ENCODE measurements around the gene HOXC6. TPM values are rescaled to one million over a fixed set of nuclear protein-coding genes. Genes with fewer than 3 reads are reported as not detected.
A peak's percentile ranks its signal among the peaks of the same experiment; 100 is the strongest.
"Not testable (repeated sequence)": the region's sequence is repeated elsewhere in the genome, so short reads cannot be mapped to it uniquely, and the experiment has no call there.

HOXC6 gene
- total RNA-seq, 1 donor from 2014 or later = not detected

DNA sequence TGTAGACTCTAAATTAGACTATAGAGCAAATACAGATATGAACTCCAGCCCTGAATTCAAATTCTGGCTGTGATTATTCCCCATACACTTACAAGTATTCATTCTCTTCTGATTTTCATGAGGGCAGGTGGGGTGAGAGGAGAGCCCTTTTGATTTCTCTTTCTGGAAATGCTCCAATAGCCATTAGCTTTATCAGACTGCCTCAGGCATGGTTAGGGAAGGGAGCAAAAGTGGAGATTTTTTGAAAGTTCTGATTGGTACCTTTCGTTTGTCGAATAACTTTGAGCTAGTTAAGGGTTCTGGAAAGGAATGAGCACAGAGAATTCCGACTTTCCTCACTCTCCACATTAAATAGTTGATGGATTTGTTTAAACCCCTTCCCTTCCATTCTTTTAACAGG, 12.4 kb downstream of the HOXC6 start:
- no peaks in the 10 kb centered on the region for H3K79me2 ChIP-seq (ENCODE audit: low read depth)
- TF ChIP-seq EZH2 (IDR thresholded peaks at IDR 0.05) = no peak
- TF ChIP-seq CTCF (IDR thresholded peaks at IDR 0.05) = no peak
- no peak for TF ChIP-seq EZH2phosphoT487 (IDR thresholded peaks at IDR 0.05)
- no peaks in the 10 kb centered on the region for H3F3A ChIP-seq (ENCODE audit: low read depth)
- no peak overlapping the region for H3K9ac ChIP-seq
- H3K27ac ChIP-seq = no peak overlapping the region
- no peaks in the 10 kb centered on the region for H3K36me3 ChIP-seq
- no peaks in the 10 kb centered on the region for H3K4me1 ChIP-seq
- Mint-ChIP-seq H3K4me3 (no peak overlapping the region), H3K36me3 (no peaks in the 10 kb centered on the region), H3K27me3 (ENCODE audit: insufficient read depth, low read depth) (peaks cover 92% of the 10 kb centered on the region), H3K4me1 (no peaks in the 10 kb centered on the region), H3K27ac (no peak overlapping the region), H3K9me3 (peaks cover 8% of the 10 kb centered on the region)
- no peaks in the 10 kb centered on the region for H3K9me3 ChIP-seq (ENCODE audit: low read depth)
- no peak overlapping the region for H2AFZ ChIP-seq (replicated peaks)
- H3K4me2 ChIP-seq = no peak overlapping the region
- H4K20me1 ChIP-seq (ENCODE audit: low read depth) = peaks cover 27% of the 10 kb centered on the region
- H3K27me3 ChIP-seq = peaks cover 100% of the 10 kb centered on the region
- no peak for DNase-seq (ENCODE audit: low spot score)
- H3K4me3 ChIP-seq = no peak overlapping the region

DNA sequence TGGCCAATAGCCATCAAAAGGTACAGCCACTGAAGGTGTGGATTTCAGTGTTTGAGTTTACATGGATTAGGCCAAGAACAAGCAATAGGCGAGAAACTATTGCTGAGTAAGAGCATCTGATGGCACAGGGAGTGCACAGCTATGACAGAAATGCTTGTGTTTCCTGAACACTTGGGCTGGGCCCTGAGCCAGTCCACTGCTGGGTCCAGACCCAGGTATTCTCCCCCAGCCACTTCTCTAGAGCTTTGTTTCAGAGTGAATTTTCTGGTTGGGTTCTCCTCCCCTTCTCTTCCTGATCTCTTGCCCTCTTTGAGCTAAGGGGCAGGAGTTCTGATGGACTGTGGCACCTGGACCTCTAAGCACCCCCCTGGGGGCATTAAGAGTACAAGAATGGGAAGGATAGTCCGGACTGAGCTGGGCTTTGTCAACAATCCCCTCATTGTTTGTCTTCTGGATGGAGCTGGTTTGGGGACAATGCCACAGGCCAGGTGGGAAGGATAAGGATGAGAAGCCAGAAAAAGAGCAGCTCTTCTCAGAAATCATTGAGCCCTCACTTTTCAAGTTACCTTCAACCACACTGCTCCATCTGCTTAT, 13.0 kb downstream of the HOXC6 start:
- peaks cover 100% of the 10 kb centered on the region for H3K27me3 ChIP-seq
- H3K9me3 Mint-ChIP-seq = peaks cover 5% of the 10 kb centered on the region
- no peak overlapping the region for H3K4me3 Mint-ChIP-seq
- H3K4me1 Mint-ChIP-seq = no peaks in the 10 kb centered on the region
- peaks cover 29% of the 10 kb centered on the region for H4K20me1 ChIP-seq (ENCODE audit: low read depth)
- no peak for TF ChIP-seq EZH2phosphoT487 (IDR thresholded peaks at IDR 0.05)
- no peak for TF ChIP-seq CTCF (IDR thresholded peaks at IDR 0.05)
- TF ChIP-seq EZH2 (IDR thresholded peaks at IDR 0.05) = no peak
- no peaks in the 10 kb centered on the region for H3K4me1 ChIP-seq
- no peak overlapping the region for H3K4me3 ChIP-seq
- H3K36me3 ChIP-seq = no peaks in the 10 kb centered on the region
- peak; percentile 62 for DNase-seq (ENCODE audit: low spot score)
- no peaks in the 10 kb centered on the region for H3K9me3 ChIP-seq (ENCODE audit: low read depth)
- H3K9ac ChIP-seq = no peak overlapping the region
- no peaks in the 10 kb centered on the region for H3K36me3 Mint-ChIP-seq
- no peak overlapping the region for H3K27ac ChIP-seq
- H3K4me2 ChIP-seq = no peak overlapping the region
- no peak overlapping the region for H3K27ac Mint-ChIP-seq
- no peaks in the 10 kb centered on the region for H3F3A ChIP-seq (ENCODE audit: low read depth)
- H2AFZ ChIP-seq (replicated peaks) = no peak overlapping the region
- H3K27me3 Mint-ChIP-seq (ENCODE audit: insufficient read depth, low read depth) = peaks cover 92% of the 10 kb centered on the region
- no peaks in the 10 kb centered on the region for H3K79me2 ChIP-seq (ENCODE audit: low read depth)

- not testable (repeated sequence) for H3K36me3 ChIP-seq; H3K36me3 Mint-ChIP-seq; H3K9ac ChIP-seq; H3K9me3 Mint-ChIP-seq; H3K27ac ChIP-seq; H2AFZ ChIP-seq (replicated peaks); H3K4me2 ChIP-seq; H3K9me3 ChIP-seq (ENCODE audit: low read depth); H3K4me1 Mint-ChIP-seq; H3K27ac Mint-ChIP-seq; H3K4me3 Mint-ChIP-seq; H3F3A ChIP-seq (ENCODE audit: low read depth); H3K79me2 ChIP-seq (ENCODE audit: low read depth); H3K4me1 ChIP-seq; DNase-seq (ENCODE audit: low spot score); H3K4me3 ChIP-seq
- peaks cover 38% of the 10 kb centered on the region for H4K20me1 ChIP-seq (ENCODE audit: low read depth)
- H3K27me3 ChIP-seq = peaks cover 100% of the 10 kb centered on the region
- H3K27me3 Mint-ChIP-seq (ENCODE audit: insufficient read depth, low read depth) = peaks cover 94% of the 10 kb centered on the region
Observed at GRCh38 chr12:54042033-54042432, 13.8 kb downstream of the HOXC6 start.

DNA sequence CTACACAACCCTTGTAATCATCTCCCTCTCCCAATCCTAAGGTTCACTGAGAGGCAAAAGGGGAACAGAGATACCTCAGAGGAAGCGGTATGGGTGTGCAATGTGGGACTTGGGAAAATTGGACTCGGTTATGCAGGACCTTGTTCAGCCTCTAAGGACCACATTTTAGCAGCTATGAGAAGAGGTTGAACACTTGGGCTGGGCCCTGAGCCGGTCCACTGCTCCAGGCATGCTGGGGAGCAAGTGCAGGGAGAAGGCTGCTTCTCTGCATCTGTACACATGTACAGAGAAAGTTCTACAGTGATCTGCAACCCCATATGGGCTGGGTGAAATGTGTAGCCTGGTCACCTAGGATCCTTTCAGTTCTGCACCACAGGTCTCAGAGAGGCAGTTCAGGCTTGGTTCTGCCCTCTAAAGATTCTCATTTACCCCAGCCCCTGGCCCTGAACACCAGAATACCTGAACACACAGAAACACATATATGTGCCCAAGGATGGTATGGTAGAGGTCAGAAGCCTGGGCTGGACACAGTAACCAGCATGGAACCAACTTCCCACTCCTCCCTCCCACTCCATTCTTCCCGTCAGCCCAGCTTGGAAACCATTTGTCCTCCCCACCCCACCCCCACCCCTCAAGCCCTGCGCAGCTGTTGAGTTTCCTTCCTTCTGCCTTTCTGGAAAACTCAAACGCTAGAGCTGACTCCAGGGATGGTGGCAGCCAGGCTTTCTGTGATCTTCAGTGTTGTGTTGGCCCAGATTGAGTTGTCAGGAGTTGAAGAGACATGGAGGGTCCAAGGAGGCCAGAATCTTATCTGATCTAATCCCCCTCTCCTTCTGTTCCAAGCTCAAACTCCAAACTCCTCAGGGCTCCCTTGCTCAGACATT, 15.0 kb downstream of the HOXC6 start:
- no peak for DNase-seq (ENCODE audit: low spot score)
- H3K27ac ChIP-seq = no peak overlapping the region
- TF ChIP-seq CTCF (IDR thresholded peaks at IDR 0.05) (no peak), EZH2phosphoT487 (IDR thresholded peaks at IDR 0.05) (no peak), EZH2 (IDR thresholded peaks at IDR 0.05) (no peak)
- H3K9ac ChIP-seq = no peak overlapping the region
- Mint-ChIP-seq H3K4me1 (no peaks in the 10 kb centered on the region), H3K27ac (no peak overlapping the region), H3K9me3 (peaks cover 5% of the 10 kb centered on the region), H3K27me3 (ENCODE audit: insufficient read depth, low read depth) (peaks cover 93% of the 10 kb centered on the region), H3K36me3 (no peaks in the 10 kb centered on the region), H3K4me3 (no peak overlapping the region)
- peaks cover 100% of the 10 kb centered on the region for H3K27me3 ChIP-seq
- H4K20me1 ChIP-seq (ENCODE audit: low read depth) = peaks cover 44% of the 10 kb centered on the region
- H3K36me3 ChIP-seq = no peaks in the 10 kb centered on the region
- H3K9me3 ChIP-seq (ENCODE audit: low read depth) = no peaks in the 10 kb centered on the region
- no peak overlapping the region for H2AFZ ChIP-seq (replicated peaks)
- no peaks in the 10 kb centered on the region for H3K79me2 ChIP-seq (ENCODE audit: low read depth)
- H3K4me3 ChIP-seq = no peak overlapping the region
- no peak overlapping the region for H3K4me2 ChIP-seq
- no peaks in the 10 kb centered on the region for H3F3A ChIP-seq (ENCODE audit: low read depth)
- no peaks in the 10 kb centered on the region for H3K4me1 ChIP-seq
